ENCODE results near the gene FRRS1L. TPM values are rescaled to one million over a fixed set of nuclear protein-coding genes. Genes with fewer than 3 reads are reported as not detected.
A peak's percentile ranks its signal among the peaks of the same experiment; 100 is the strongest.

Gene FRRS1L
- total RNA-seq, 1 donor from 2014 or later = 6.1 TPM

- H3K36me3 Mint-ChIP-seq (ENCODE audit: insufficient read depth) = peaks cover 4% of the 10 kb centered on the region
- DNase-seq (ENCODE audit: low spot score, unreplicated experiment) = no peak
- H3K27ac Mint-ChIP-seq = no peak overlapping the region
- H3K4me3 Mint-ChIP-seq (ENCODE audit: low read depth) = no peak overlapping the region
- TF ChIP-seq, protein P1, sequence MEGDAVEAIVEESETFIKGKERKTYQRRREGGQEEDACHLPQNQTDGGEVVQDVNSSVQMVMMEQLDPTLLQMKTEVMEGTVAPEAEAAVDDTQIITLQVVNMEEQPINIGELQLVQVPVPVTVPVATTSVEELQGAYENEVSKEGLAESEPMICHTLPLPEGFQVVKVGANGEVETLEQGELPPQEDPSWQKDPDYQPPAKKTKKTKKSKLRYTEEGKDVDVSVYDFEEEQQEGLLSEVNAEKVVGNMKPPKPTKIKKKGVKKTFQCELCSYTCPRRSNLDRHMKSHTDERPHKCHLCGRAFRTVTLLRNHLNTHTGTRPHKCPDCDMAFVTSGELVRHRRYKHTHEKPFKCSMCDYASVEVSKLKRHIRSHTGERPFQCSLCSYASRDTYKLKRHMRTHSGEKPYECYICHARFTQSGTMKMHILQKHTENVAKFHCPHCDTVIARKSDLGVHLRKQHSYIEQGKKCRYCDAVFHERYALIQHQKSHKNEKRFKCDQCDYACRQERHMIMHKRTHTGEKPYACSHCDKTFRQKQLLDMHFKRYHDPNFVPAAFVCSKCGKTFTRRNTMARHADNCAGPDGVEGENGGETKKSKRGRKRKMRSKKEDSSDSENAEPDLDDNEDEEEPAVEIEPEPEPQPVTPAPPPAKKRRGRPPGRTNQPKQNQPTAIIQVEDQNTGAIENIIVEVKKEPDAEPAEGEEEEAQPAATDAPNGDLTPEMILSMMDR (IDR thresholded peaks at IDR 0.05; ENCODE audit: unreplicated experiment) = no peak
- H3K4me1 Mint-ChIP-seq (ENCODE audit: low read depth) = peaks cover 48% of the 10 kb centered on the region
- H3K9me3 Mint-ChIP-seq (ENCODE audit: low read depth) = no peaks in the 10 kb centered on the region
- no peaks in the 10 kb centered on the region for H3K27me3 Mint-ChIP-seq
Observed at GRCh38 chr9:109113254-109113653, 53.8 kb downstream of the FRRS1L start.

- peaks cover 3% of the 10 kb centered on the region for H3K36me3 Mint-ChIP-seq (ENCODE audit: insufficient read depth)
- no peaks in the 10 kb centered on the region for H3K27me3 Mint-ChIP-seq
- peaks cover 48% of the 10 kb centered on the region for H3K4me1 Mint-ChIP-seq (ENCODE audit: low read depth)
- no peak for DNase-seq (ENCODE audit: low spot score, unreplicated experiment)
- peak overlapping the region; percentile 80 for H3K27ac Mint-ChIP-seq
- no peaks in the 10 kb centered on the region for H3K9me3 Mint-ChIP-seq (ENCODE audit: low read depth)
- peak overlapping the region; percentile 26 for H3K4me3 Mint-ChIP-seq (ENCODE audit: low read depth)
- TF ChIP-seq, protein P1 (IDR thresholded peaks at IDR 0.05; ENCODE audit: unreplicated experiment) = no peak
Observed at GRCh38 chr9:109110329-109111021, 56.6 kb downstream of the FRRS1L start.

- Mint-ChIP-seq H3K4me1 (ENCODE audit: low read depth) (peaks cover 48% of the 10 kb centered on the region), H3K36me3 (ENCODE audit: insufficient read depth) (peaks cover 8% of the 10 kb centered on the region), H3K27ac (peak overlapping the region; percentile 80), H3K4me3 (ENCODE audit: low read depth) (peak overlapping the region; percentile 26), H3K9me3 (ENCODE audit: low read depth) (no peaks in the 10 kb centered on the region), H3K27me3 (no peaks in the 10 kb centered on the region)
- TF ChIP-seq, protein P1 (IDR thresholded peaks at IDR 0.05; ENCODE audit: unreplicated experiment) = no peak
- DNase-seq (ENCODE audit: low spot score, unreplicated experiment) = no peak
Observed at GRCh38 chr9:109109967-109110328, 57.1 kb downstream of the FRRS1L start.

GRCh38 chr9:109108318-109108717, 58.7 kb downstream of the FRRS1L start:
- Mint-ChIP-seq H3K27me3 (no peaks in the 10 kb centered on the region), H3K4me1 (ENCODE audit: low read depth) (peaks cover 38% of the 10 kb centered on the region), H3K36me3 (ENCODE audit: insufficient read depth) (peaks cover 19% of the 10 kb centered on the region), H3K27ac (no peak overlapping the region), H3K9me3 (ENCODE audit: low read depth) (peaks cover 6% of the 10 kb centered on the region), H3K4me3 (ENCODE audit: low read depth) (no peak overlapping the region)
- TF ChIP-seq, protein P1 (IDR thresholded peaks at IDR 0.05; ENCODE audit: unreplicated experiment) = no peak
- DNase-seq (ENCODE audit: low spot score, unreplicated experiment) = no peak

GRCh38 chr9:109107402-109108240, 59.4 kb downstream of the FRRS1L start:
- Mint-ChIP-seq H3K27ac (no peak overlapping the region), H3K9me3 (ENCODE audit: low read depth) (peaks cover 13% of the 10 kb centered on the region), H3K27me3 (no peaks in the 10 kb centered on the region), H3K4me1 (ENCODE audit: low read depth) (peaks cover 36% of the 10 kb centered on the region), H3K36me3 (ENCODE audit: insufficient read depth) (peaks cover 26% of the 10 kb centered on the region), H3K4me3 (ENCODE audit: low read depth) (no peak overlapping the region)
- no peak for DNase-seq (ENCODE audit: low spot score, unreplicated experiment)
- TF ChIP-seq, protein P1 (IDR thresholded peaks at IDR 0.05; ENCODE audit: unreplicated experiment) = no peak

Data from progenitor cell of endocrine pancreas (in vitro differentiated cells).